ENCODE data around the gene SRF.
"Not testable (repeated sequence)": the region's sequence is repeated elsewhere in the genome, so short reads cannot be mapped to it uniquely, and the experiment has no call there.

Gene SRF

DNA sequence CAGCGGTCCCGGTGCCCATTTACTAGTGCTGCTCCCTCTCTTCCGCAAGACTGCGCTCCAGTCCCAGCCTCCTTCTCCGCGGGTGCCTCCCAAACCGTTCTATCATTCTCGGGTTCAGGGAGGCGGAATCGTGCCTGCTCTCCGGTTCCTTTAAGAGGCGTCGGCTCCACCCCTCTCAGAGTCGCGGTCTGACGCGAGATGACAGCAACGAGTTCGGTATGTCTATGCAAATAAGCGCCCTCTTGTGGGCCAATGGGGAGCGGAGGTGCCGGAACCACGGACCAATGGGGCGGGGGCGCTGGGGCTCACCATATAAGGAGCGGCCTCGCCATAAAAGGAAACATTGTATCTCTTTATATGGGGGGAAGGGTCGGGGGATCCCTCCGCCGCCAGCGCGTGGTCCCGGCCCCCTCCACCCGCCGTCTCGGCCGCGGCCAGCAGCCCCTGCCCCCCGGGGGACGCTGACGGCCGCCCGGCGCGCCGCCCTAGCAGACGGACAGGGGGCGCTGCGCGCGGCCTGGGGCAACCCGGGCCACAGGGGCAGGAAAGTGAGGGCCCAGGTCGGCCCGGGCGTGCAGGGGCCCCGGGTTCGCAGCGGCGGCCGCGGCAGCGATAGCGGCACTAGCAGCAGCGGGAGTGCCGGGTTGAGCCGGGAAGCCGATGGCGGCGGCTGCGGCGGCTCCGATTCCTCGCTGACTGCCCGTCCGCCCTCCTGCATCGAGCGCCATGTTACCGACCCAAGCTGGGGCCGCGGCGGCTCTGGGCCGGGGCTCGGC is at the start of gene SRF:
SRF (plus strand) TSS at position 339 of the 776 bp plus-strand sequence; CDS start at position 727, 388 bp downstream.
- DNase-seq: peak; percentile 89 to 99 (median 98)

DNA sequence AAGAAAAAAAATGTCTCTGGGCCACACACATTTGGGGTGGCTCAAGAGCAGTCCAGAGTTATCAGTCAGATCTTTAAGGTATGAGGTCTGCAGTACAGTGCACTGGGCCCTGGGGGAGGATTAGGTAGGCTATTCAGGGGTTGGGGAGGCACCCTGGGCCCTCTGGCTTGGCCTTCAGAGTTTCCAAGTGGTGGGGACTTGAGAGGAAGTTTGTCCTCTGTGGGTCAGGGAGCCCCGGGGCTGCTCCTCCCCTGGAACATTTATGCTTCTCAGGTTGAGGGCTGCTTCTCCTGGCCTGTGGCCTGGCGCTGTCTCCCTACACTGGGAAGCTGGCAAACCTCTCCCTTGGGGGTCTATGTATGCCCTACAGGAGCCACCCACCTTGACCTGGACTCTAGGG is 48.9 kb upstream of the SRF start:
- DNase-seq: no peak

DNA sequence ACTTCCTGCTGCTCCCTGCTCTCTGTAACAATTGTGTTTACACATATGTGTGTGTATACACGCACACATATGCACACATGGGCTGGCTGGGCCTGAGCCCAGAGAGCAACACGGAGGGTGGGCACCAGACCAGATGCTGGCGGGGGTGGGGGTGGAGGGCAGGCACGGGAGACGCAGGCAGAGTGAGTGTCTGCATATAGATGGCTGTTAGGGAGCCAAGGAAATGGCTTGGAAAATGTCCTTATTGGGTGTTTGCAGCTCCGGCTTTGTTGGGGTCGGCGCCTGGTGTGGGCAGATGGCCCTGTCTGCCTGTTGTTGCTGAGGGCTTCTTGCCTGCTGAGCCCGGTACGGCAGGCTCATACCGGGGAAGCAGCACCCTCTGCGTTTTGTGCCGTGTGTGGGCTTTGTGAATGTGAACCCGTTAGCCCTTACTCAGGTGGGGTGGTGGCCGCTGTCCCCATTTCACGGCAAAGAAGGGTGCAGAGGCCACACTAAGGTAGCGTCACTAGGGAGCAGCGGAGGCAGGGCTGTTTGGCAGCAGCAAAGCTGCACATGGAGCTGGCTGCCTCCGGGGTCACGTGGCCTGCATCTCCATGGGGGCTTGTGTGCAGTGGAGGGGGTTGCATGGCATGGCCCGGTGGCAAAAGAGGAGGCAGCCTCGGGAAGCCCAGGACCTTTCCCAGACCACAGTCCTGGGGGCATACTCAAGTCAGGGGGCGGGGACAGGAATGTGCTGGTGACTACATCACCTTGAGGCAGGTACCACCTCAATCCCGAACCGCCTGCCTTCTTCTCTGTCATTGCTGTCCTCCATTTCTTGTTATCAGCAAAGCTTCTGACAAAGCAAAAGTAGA is 47.4 kb upstream of the SRF start:
- peak in 1 of 14 donors; percentile 79 for DNase-seq

DNA sequence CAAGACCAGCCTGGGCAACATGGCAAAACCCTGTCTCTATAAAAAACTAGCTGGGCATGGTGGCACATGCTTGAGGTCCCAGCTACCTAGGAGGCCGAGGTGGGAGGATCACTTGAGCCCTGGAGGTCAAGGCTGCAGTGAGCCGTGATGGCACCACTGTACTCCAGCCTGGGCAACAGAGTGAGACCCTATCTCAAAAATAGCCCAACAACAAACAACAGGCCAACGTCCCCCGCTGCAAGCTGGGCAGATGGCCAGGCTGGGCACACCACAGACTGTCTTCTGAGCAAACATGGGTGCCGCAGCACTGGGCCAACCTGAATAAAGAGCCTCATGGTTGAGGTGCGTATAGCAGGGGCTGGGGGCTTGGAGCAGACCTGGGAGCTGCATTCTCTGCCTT is 46.6 kb upstream of the SRF start:
- DNase-seq: no peak

DNA sequence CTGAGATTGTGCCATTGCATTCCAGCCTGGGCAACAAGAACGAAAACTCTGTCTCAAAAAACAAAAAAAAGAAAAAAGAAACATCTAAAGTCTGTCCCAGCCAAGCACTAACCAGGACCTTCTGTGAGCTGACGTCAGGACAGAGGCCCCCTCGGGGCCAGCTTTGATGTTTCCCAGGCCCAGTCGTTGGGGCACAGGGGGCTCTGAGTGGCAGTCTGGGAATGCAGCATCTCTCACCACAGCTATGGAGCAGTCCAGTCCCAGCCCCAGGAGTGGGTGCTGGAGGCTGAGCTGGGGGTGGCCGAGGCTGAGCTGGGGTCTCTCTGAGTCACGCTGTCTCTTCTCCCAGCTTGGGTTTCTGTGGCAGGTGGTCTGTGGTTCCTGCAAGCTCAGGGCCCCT is 46.0 kb upstream of the SRF start:
- no peak for DNase-seq

DNA sequence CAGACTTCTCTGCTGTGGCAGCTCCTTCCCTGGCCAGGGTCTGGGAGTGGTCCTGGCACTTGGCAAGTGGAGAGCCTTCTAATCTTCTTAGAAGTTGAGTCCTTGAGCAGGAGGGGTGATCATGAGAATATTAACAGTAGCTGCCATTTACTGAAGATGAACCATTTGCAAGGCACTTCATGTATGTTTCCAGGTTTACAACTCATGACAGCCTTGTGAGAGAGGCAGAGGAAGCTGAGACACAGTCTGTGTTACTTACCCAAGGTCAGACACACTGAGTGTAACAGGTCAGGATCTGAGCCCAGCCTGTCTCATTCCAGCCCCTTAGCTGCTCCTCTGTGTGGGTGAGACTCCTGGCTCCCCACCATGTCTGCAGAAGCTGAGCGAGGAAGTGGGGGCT is 45.5 kb upstream of the SRF start:
- DNase-seq: no peak

DNA sequence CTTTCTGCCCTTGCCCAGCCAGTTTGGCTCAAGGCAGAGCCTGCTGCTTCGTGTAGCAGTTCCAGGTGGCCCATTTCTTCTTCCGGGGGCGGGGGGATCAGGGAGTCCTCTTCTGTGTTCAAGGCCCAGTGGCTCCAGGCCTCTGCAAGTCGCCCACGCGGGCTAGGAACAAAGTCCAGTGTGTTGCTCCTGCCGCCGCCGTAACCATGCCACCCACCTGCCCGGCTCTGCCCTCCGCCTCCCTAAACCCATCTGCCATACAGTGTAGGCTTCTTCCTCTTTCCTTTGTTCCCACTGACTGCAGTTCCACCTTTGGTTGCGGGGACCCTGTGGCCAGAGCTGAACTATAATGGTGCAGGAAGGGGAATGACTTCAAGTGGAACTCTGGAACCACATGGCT is 43.9 kb upstream of the SRF start:
- no peak for DNase-seq

DNA sequence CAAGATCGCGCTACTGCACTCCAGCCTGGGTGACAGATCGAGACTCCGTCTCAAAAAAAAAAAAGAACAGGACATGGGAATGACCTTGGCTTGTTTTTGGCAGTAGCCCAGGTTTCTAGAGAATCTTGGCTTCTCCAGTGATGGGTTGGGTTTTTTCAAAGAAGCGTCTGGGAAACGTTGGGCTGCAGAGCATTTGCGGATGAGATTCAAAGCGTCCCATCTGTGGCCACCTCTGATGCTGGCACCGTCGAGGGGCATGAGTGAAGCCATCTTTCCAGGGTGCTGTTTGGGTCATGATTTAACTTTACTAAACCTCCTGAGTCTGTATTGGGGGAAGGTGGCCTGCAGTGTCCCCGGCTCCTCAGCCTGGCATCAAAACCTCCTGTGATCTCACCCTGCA is 43.2 kb upstream of the SRF start:
- no peak for DNase-seq

DNA sequence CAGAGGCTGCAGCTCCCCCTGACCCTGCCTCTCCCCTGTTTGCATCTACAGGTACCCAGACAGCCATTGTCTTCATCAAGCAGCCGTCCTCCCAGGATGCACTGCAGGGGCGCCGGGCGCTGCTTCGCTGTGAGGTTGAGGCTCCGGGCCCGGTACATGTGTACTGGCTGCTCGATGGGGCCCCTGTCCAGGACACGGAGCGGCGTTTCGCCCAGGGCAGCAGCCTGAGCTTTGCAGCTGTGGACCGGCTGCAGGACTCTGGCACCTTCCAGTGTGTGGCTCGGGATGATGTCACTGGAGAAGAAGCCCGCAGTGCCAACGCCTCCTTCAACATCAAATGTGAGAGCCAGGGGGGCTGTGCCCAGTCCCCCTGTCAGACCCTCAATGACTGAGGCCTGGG is 42.1 kb upstream of the SRF start:
- DNase-seq: no peak

DNA sequence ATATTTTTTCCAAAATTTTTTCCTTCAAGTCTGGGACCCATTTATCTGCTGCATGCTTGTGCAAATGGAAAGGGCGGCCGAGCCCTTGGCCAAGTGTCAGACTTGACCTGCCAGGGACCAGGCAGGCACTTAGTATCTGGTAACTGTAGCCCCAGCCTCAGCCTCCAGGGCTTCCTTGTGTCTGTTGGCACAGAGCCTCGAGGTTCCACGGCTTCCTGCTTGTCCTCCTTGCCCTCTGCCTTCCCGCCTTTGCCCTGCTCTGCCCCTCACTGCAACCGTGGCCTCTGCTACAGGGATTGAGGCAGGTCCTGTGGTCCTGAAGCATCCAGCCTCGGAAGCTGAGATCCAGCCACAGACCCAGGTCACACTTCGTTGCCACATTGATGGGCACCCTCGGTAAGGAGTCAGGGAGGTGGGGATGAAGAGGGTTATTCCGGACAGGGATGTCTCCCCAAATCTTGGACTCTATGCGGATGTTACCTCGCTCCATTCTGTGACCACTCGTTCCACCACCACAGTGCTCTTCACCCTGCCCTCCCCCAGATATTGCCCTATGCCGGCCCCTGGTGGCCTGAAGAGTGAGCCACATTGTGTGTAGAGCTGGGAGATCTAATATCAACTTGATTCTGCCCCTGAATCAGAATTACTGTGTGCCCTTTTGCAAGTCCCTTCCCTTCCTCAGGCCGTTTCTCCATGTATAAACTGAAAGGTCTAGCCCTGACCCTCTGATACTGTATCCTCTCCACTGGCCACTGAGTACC is 41.5 kb upstream of the SRF start:
- DNase-seq: peak in 1 of 14 donors; percentile 7

DNA sequence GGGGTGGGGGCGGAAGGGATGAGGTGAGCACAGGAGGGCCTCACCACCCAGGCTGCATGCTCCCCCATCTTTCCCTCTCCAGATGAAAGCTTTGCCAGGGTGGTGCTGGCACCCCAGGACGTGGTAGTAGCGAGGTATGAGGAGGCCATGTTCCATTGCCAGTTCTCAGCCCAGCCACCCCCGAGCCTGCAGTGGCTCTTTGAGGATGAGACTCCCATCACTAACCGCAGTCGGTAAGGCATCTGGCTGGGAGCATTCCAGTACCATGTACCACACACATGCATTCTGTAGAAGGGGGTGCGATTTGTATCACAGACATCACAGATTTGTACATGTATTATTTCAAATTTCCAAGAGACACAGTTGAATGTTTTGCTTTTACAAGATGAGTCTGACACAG is 40.6 kb upstream of the SRF start:
- no peak for DNase-seq

DNA sequence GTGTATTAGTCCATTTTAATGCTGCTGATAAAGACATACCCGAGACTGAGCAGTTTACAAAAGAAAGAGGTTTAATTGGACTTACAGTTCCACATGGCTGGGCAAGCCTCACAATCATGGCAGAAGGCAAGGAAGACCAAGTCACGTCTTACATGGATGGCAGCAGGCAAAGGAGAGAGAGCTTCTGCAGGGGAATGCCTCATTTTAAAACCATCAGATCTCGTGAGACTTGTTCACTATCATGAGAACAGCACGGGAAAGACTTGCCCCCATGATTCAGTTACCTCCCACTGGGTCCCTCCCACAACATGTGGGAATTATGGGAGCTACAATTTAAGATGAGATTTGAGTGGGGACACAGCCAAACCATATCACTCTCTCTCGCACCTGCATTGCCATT is 39.7 kb upstream of the SRF start:
- not testable (repeated sequence) for DNase-seq

DNA sequence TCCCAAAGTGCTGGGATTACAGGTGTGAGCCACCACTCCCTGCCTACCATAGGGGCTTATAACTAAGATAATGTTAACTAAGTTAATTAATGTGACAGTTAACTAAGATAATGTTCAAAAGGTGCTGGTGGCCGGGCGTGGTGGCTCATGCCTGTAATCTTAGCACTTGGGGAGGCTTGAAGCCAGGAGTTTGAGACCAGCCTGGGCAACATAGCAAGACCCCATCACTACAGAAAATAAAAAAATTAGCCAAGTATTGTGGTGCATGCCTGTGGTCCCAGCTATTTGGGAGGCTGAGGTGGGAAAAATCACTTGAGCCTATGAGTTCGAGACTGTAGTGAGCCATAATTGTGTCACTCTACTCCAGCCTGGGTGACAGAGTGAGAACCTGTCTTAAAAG is 32.8 kb upstream of the SRF start:
- no peak for DNase-seq

DNA sequence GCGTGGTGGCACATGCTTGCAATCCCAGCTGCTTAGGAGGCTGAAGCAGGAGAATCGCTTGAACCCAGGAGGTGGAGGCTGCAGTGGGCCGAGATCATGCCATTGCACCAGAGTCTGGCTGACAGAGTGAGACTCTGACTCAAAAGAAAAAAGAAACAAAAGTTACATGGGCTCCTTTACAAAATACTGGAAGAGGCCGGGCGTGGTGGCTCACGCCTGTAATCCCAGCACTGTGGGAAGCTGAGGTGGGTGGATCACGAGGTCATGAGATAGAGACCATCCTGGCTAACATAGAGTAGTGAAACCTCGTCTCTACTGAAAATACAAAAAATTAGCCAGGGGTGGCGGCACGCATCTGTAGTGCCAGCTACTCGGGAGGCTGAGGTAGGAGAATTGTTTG is 31.1 kb upstream of the SRF start:
- not testable (repeated sequence) for DNase-seq

DNA sequence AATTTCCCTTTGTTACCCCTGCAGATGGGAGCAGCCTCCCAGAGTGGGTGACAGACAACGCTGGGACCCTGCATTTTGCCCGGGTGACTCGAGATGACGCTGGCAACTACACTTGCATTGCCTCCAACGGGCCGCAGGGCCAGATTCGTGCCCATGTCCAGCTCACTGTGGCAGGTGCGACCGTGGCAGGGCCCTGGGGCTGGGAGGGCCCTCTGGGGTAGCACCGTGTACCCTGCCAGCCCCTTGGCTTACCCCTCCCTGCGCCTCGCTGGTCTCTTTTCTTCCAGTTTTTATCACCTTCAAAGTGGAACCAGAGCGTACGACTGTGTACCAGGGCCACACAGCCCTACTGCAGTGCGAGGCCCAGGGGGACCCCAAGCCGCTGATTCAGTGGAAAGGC is 29.4 kb upstream of the SRF start:
- DNase-seq: no peak

DNA sequence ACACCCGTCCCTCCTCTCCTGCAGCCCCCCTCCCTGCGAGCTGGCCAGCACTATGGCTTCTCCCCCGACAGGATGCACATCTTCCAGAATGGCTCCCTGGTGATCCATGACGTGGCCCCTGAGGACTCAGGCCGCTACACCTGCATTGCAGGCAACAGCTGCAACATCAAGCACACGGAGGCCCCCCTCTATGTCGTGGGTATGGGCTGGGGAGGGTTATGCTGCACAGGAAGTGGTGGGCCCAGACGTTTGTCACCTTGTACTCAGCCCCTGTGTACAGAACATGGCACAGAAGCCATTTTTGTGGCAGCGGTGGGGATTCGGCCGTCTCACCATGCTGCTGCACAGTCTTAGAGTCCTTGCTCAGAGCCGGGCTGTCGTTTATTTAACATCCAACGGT is 29.0 kb upstream of the SRF start:
- DNase-seq: no peak

DNA sequence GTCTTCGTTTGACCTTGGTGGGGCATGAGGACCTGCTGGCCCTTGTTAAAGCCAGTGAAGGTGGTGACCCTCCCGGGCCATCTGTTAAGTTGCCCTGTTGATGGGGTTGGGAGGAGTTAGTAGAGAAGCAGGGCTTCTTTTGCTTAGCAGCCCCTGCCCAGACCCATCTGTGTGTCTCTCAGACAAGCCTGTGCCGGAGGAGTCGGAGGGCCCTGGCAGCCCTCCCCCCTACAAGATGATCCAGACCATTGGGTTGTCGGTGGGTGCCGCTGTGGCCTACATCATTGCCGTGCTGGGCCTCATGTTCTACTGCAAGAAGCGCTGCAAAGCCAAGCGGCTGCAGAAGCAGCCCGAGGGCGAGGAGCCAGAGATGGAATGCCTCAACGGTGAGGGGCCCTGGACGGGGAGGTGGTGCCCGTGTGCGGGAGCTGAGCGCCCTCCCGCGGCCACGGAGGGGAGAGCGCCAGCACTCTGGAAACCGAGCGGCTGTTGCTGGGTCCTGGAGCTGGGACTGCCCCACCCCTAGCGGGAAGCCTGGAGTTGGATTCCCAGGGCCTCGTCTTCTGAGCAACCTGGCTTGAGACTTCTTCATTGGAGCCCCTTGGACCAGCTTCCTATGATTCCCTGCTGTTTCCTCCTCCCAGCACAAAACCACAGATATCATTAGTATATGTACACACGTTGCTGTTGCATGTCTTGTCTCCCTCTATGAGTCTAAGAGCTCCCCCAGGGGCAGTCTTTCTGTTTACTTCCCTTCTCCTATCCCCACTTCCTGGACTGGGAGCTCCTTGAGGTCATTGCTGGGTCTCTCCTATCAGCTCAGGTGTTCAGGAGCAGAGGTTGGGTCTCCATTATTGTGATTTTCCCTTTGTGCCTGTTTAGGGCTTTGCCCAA is 27.6 kb upstream of the SRF start:
- DNase-seq: peak in 13 of 14 donors; percentile 6 to 89 (median 57)

DNA sequence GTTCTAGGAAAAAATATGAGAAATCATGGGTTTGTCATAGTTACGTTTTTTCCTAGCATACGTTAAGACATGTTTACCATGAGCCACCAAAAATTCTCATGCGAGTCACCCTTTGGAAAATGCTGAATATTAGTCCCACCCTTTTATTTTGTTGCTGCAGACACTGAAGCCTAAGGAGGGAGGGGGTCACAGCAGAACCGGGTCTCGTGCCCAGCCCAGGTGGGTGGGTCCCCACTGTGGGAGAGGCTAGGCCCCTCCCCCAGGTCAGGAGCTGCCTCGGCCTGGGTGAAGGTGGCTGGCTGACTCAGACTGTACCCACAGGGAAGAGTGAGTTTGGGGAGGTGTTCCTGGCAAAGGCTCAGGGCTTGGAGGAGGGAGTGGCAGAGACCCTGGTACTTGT is 26.2 kb upstream of the SRF start:
- no peak for DNase-seq

DNA sequence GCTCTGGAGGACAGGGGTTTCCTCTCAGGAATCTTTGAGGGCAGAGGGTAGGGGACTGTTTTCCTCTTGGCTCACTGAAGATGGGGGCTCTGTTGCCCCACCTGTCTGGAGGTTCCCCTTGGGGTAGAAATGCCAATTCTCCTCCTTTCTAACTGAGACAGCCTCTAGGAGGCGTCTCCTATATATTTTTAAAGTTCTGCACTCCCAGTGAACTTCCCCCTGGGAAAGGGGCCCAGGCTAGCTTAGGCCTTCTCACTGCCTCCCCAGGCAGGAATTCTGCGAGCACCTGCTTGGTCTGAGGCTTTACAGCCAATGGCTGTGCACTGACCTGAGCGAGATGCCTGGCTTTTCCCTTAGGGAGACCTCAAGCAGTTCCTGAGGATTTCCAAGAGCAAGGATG is 24.8 kb upstream of the SRF start:
- DNase-seq: no peak

DNA sequence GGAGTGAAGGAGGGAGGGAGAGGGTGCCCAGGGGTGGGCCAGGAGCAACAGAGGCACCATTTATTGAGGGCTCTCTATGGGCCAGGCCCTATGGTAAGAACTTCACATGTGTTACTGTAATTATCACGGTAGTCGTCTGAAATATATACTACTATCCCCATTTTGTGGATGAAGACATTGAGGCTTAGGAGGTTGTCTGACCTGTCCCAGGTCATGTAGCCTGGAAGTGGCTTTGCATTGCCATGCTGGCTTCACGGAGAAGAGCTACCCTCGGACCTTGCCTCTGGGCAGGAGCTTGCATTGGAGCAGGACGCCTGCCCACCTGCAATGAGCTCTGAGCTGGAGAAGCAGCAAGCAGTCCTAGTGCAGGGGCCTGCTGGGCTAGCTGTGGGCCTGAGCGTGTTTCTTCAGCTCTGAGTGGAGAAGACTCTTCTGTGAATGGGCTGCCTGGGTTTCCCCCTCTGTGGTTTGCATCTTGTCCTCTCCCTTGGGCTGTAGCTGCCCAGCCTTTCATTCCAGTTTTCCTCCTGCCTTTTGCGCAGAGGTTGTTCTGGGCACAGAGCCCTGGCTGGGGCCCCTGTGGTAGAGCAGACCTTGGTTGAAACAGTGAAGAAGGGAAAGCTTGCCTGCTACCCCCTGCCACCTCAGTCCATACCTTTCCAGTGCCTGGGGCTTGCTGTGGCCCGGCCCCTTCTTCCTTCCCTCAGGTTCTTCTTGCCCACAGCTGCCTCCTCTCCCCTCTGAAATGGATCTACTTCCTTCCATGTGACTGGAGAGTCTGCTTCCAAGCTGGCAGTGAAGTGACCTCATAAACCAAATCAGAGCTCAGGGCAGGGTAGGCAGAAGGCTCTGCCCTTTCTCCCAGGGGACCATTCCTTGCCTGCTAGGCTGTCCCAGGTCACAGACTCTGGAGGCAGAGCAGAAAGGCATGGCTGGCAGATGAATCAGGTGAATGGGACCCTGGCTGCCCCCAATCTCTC is 24.1 kb upstream of the SRF start:
- no peak for DNase-seq

Data from C1 segment of cervical spinal cord (tissue), 14 donors.